Keratinocyte (primary cell): ENCODE data around the gene ATP8A2. TPM values are rescaled to one million over a fixed set of nuclear protein-coding genes. Genes with fewer than 3 reads are reported as not detected.

Source experiments
- DNase-seq: peaks from one replicate; pipeline ENCODE4 v3.0.0-alpha.2; 2011; ENCODE audit warnings: low read depth, missing footprints, low spot score
- FAIRE-seq: peaks from 2 replicates; lab custom pipeline; 2011; peaks lifted over from hg19 to GRCh38; lab: Jason Lieb, UNC
- H2AFZ ChIP-seq: 2 replicates; pipeline ENCODE4 v1.6.0; 2012; ENCODE audit warnings: low read length, control low read depth, inconsistent platforms; ENCODE audit not compliant: control insufficient read depth
- H3K27ac ChIP-seq: 2 replicates; pipeline ENCODE4 v1.5.1; 2011; ENCODE audit warnings: low read length; ENCODE audit not compliant: control insufficient read depth, insufficient read depth
- H3K27me3 ChIP-seq: 3 replicates; pipeline ENCODE4 v1.6.0; 2011; ENCODE audit warnings: low read length; ENCODE audit not compliant: control insufficient read depth, insufficient read depth; ENCODE audit errors: extremely low read depth
- H3K36me3 ChIP-seq, 2 experiments: 2 replicates in 1 of 2; 3 replicates in 1 of 2; pipeline ENCODE4 v1.5.1; 2011; ENCODE audit warnings: low read length in 2 of 2, mild to moderate bottlenecking in 1 of 2; ENCODE audit not compliant: control insufficient read depth in 2 of 2, insufficient read depth in 2 of 2; ENCODE audit errors: extremely low read depth in 1 of 2
- H3K4me1 ChIP-seq: 3 replicates; pipeline ENCODE4 v1.5.1; 2011; ENCODE audit warnings: low read length; ENCODE audit not compliant: control insufficient read depth, insufficient read depth; ENCODE audit errors: extremely low read depth
- H3K4me2 ChIP-seq: 3 replicates; pipeline ENCODE4 v1.6.0; 2011; ENCODE audit warnings: low read depth, low read length; ENCODE audit not compliant: control insufficient read depth, insufficient read depth; ENCODE audit errors: extremely low read depth
- H3K4me3 ChIP-seq, 3 experiments: fragments of 200-600 bp in 1 of 3; sonication (generic) in 1 of 3; 2 replicates in 2 of 3; 3 replicates in 1 of 3; pipeline ENCODE4 v1.5.1; 2011 to 2016; ENCODE audit warnings: low read length in 3 of 3, mild to moderate bottlenecking in 3 of 3, control low read depth in 2 of 3, inconsistent platforms in 1 of 3, low read depth in 1 of 3, mixed read lengths in 1 of 3, mixed run types in 1 of 3, moderate library complexity in 1 of 3; ENCODE audit not compliant: control insufficient read depth in 2 of 3, insufficient read depth in 2 of 3; ENCODE audit errors: extremely low read depth in 1 of 3
- H3K79me2 ChIP-seq: 2 replicates; pipeline ENCODE4 v1.6.0; 2012; ENCODE audit warnings: low read length; ENCODE audit not compliant: control insufficient read depth, insufficient read depth
- H3K9ac ChIP-seq: 3 replicates; pipeline ENCODE4 v1.6.0; 2011; ENCODE audit warnings: low read length; ENCODE audit not compliant: control insufficient read depth, insufficient read depth; ENCODE audit errors: extremely low read depth
- H3K9me1 ChIP-seq: 3 replicates; pipeline ENCODE4 v1.6.0; 2011; ENCODE audit warnings: low read length; ENCODE audit not compliant: control insufficient read depth, insufficient read depth; ENCODE audit errors: extremely low read depth
- H3K9me3 ChIP-seq: 2 replicates; pipeline ENCODE4 v1.5.1; 2012; ENCODE audit warnings: low read depth, low read length; ENCODE audit not compliant: control insufficient read depth
- H4K20me1 ChIP-seq: 3 replicates; pipeline ENCODE4 v1.6.0; 2011; ENCODE audit warnings: low read length; ENCODE audit not compliant: control insufficient read depth, insufficient read depth; ENCODE audit errors: extremely low read depth
- CTCF ChIP-seq, 3 experiments: IDR thresholded peaks in 1 of 3; conservative IDR thresholded peaks in 1 of 3; optimal IDR thresholded peaks in 1 of 3; 2 replicates in 2 of 3; 3 replicates in 1 of 3; pipeline versions ENCODE3 to v1.5.1; 2011; ENCODE audit warnings: low read length in 3 of 3, mild to moderate bottlenecking in 3 of 3, moderate library complexity in 2 of 3, control low read depth in 1 of 3, inconsistent platforms in 1 of 3; ENCODE audit not compliant: insufficient read depth in 2 of 3; ENCODE audit errors: extremely low read depth in 1 of 3
- EZH2 ChIP-seq: IDR thresholded peaks from one replicate; pipeline ENCODE4 v1.6.1; 2012; ENCODE audit warnings: inconsistent platforms, mild to moderate bottlenecking, low read length, moderate library complexity
- dilution Hi-C: fragments of 300-500 bp; cut with MboI; formaldehyde crosslinking; loops from one replicate; pipeline ENCODE4 v1.7.0; 2020; ENCODE audit warnings: low sequenced_read_pairs; ENCODE audit not compliant: extremely low pct_ligation_motif_present
- polyA plus RNA-seq, 5 experiments: library from polyadenylated mRNA; depleted of rRNA in 3 of 5; stranded (reverse) in 3 of 5; stranded (forward) in 1 of 5; unstranded in 1 of 5; fragments of >200 nt; gene quantifications; 1 replicate in 1 of 5; 2 replicates in 3 of 5; 3 replicates in 1 of 5; pipeline versions ENCODE4 v1.2.1 to v1.2.3, GENCODE V29; 2011 to 2012; ENCODE audit warnings: missing spikeins in 2 of 5, low read depth in 1 of 5, low replicate concordance in 1 of 5

The ATP8A2 gene
- polyA plus RNA-seq, 1 donor (not counting 4 experiments of a cell fraction or from before 2014, with no cell fraction given), result 0.16 TPM

DNA sequence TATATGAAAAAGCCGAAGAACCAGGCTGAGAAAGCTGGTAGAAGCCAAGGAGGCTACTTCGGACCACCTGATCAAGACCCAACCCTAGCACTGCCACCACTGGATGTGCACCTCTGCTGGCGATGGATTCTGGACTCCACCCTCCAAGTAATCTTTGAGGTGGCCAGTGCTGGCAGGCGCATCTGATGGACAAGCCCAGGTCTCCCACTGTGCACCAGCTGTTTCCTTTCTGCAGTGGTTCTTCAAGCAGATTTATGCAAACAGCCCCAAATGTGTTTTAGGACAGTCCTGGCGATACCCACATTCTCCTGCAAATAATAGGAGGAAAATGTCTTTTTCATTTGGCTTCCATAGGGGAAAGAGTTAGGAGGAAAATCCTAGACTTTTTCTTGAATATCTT lies 507.7 kb downstream of the ATP8A2 start:
- Histone ChIP-seq H3K4me3 (no peak overlapping the region), H3K9me1 (no peaks in the 10 kb centered on the region), H3K36me3 (no peaks in the 10 kb centered on the region), H2AFZ (no peak overlapping the region), H3K27me3 (no peaks in the 10 kb centered on the region), H3K4me1 (peaks cover 5% of the 10 kb centered on the region), H3K27ac (no peak overlapping the region), H4K20me1 (no peaks in the 10 kb centered on the region), H3K4me2 (no peak overlapping the region), H3K9ac (no peak overlapping the region), H3K79me2 (no peaks in the 10 kb centered on the region), H3K9me3 (no peaks in the 10 kb centered on the region)
- FAIRE-seq (no peak), DNase-seq (no peak)
- dilution Hi-C loops, result no loop called here
- TF ChIP-seq CTCF (optimal IDR thresholded peaks at IDR 0.05 in 1 of 3, IDR thresholded peaks at IDR 0.05 in 1 of 3, conservative IDR thresholded peaks at IDR 0.05 in 1 of 3; ENCODE audit: extremely low read depth in 1 of 3, insufficient read depth in 2 of 3, low read length in 3 of 3), result no peak
- no peak for TF ChIP-seq EZH2

- Histone ChIP-seq H3K9me3 (no peaks in the 10 kb centered on the region), H3K9me1 (no peaks in the 10 kb centered on the region), H3K4me1 (peaks cover 8% of the 10 kb centered on the region), H3K27ac (no peak overlapping the region), H3K36me3 (no peaks in the 10 kb centered on the region), H3K79me2 (no peaks in the 10 kb centered on the region), H3K4me2 (no peak overlapping the region), H4K20me1 (no peaks in the 10 kb centered on the region), H3K27me3 (no peaks in the 10 kb centered on the region), H2AFZ (no peak overlapping the region), H3K4me3 (no peak overlapping the region), H3K9ac (no peak overlapping the region)
- dilution Hi-C loops, result no loop called here
- DNase-seq (no peak), FAIRE-seq (no peak)
- no peak for TF ChIP-seq EZH2
- no peak for TF ChIP-seq CTCF (optimal IDR thresholded peaks at IDR 0.05 in 1 of 3, IDR thresholded peaks at IDR 0.05 in 1 of 3, conservative IDR thresholded peaks at IDR 0.05 in 1 of 3; ENCODE audit: extremely low read depth in 1 of 3, insufficient read depth in 2 of 3, low read length in 3 of 3)
These were observed 509.6 kb downstream of the ATP8A2 start for GRCh38 chr13:25881136-25881926.
